Activated CD4-positive, alpha-beta T cell treated with anti-CD3 and anti-CD28 coated beads, Interleukin-2, amount 50 U/mL, for 24 hours (primary cell): ENCODE measurements around the gene TIAM2.

Source experiments
- DNase-seq, 2 donors: peaks; one replicate each; pipeline ENCODE4 v3.0.0-alpha.2; 2020; ENCODE audit warnings: low read depth in 1 of 2, low spot score in 1 of 2

Gene TIAM2

GRCh38 chr6:155276638-155277037 is 281.5 kb downstream of the TIAM2 start:
- no peak for DNase-seq

GRCh38 chr6:155278319-155279049 is 283.4 kb downstream of the TIAM2 start:
- no peak for DNase-seq

GRCh38 chr6:155284775-155285174 is 289.7 kb downstream of the TIAM2 start:
- DNase-seq, result no peak

- DNase-seq, result no peak
These were observed 292.6 kb downstream of the TIAM2 start for GRCh38 chr6:155287762-155288161.

- DNase-seq, result no peak
These were observed 295.4 kb downstream of the TIAM2 start for GRCh38 chr6:155290491-155290890.

- DNase-seq, result no peak
These were observed 296.2 kb downstream of the TIAM2 start for GRCh38 chr6:155291291-155291690.

- DNase-seq, result no peak
These were observed 297.6 kb downstream of the TIAM2 start for GRCh38 chr6:155292711-155293110.

- no peak for DNase-seq
These were observed 302.6 kb downstream of the TIAM2 start for GRCh38 chr6:155297669-155298068.

- DNase-seq, result no peak
These were observed 306.8 kb downstream of the TIAM2 start for GRCh38 chr6:155301867-155302266.

- DNase-seq, result no peak
These were observed 308.3 kb downstream of the TIAM2 start for GRCh38 chr6:155303361-155303870.

GRCh38 chr6:155306958-155307357 is 311.8 kb downstream of the TIAM2 start:
- DNase-seq, result no peak
